Activated naive CD8-positive, alpha-beta T cell treated with anti-CD3 and anti-CD28 coated beads for 36 hours (primary cell): Measurements from ENCODE around the gene SREBF1. TPM values are rescaled to one million over a fixed set of nuclear protein-coding genes. Genes with fewer than 3 reads are reported as not detected.

Source experiments
- DNase-seq: peaks from one replicate; pipeline ENCODE4 v3.0.0; 2021
- H3K27ac Mint-ChIP-seq: one replicate; pipeline ENCODE4 v1.8.0; 2022; ENCODE audit warnings: mild to moderate bottlenecking, moderate library complexity, mixed read lengths
- H3K27me3 Mint-ChIP-seq: one replicate; pipeline ENCODE4 v1.8.0; 2022; ENCODE audit warnings: mild to moderate bottlenecking, mixed read lengths
- H3K36me3 Mint-ChIP-seq: one replicate; pipeline ENCODE4 v1.8.0; 2021; ENCODE audit warnings: mild to moderate bottlenecking, mixed read lengths
- H3K4me1 Mint-ChIP-seq: one replicate; pipeline ENCODE4 v1.8.0; 2021; ENCODE audit warnings: mixed read lengths
- H3K4me3 Mint-ChIP-seq: one replicate; pipeline ENCODE4 v1.8.0; 2022; ENCODE audit warnings: mild to moderate bottlenecking, moderate library complexity, mixed read lengths
- H3K9me3 Mint-ChIP-seq: one replicate; pipeline ENCODE4 v1.8.0; 2022; ENCODE audit warnings: mixed read lengths
- total RNA-seq, 2 experiments: library from RNA; stranded (reverse); gene quantifications; one replicate each; pipeline ENCODE4 v1.2.3, GENCODE V29; 2021

Gene SREBF1
- total RNA-seq: 100 to 1,000 TPM; 123 to 131 TPM

DNA sequence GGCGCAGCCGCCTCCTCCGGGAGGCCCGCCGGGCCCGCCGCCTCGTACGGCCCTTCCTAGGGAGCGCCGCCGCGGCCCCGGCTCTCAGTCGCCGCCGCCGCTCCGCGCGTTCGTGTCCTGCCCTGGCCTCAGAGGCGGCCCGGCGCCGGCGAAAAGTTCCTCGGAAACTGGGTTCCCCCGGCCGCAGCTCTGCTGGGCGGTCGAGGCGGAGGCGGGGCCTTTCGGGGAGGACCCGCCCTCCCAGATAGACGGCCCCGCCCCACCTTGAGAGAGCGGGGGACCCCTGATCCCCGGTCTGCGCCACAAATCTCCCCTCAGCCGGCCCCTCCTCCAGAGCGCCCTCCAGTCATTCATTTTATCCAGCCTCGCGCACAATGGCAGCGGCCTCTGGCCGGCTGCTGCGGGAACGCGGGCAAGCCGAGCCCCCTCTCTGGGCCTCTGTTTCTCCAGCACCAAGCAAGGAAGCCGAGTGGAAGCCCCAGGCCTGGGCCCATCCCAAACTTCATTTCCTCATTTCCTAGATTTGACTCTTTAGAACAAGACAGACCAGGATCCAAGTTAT is at the start of gene SREBF1:
Gene SREBF1 (minus strand): TSS at position 169 of the 562 bp plus-strand sequence. CDS start 169 bp downstream, outside the sequence.
- H3K4me3 Mint-ChIP-seq: peak within 1 kb of the TSS; percentile 96
- peak within 1 kb of the TSS; percentile 98 for H3K27ac Mint-ChIP-seq
- no peaks in the 10 kb centered on the region for H3K9me3 Mint-ChIP-seq
- H3K4me1 Mint-ChIP-seq: peaks cover 66% of the 10 kb centered on the region
- DNase-seq: peak; percentile 85
- peaks cover 5% of the 10 kb centered on the region for H3K27me3 Mint-ChIP-seq
- H3K36me3 Mint-ChIP-seq: peaks cover 31% of the 10 kb centered on the region

DNA sequence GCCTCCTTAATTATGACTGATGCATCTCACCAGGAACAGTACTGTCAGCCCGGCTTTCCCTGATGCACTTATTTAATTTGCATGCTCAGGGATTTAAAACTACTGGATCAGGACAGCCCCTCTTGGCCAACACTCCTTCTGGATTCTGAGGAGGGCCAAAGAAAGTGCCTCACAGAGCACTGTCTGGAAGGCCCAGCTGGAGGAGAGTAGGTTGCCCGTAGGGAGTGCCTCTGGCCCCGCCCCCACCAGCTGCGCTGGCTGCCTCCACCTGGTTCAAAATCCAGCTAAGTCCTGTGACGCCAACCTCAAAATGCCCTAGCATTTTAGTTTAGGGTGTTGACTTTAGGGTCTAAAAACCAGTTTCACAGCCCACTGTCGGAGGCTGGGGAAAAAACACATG is 49.4 kb upstream of the SREBF1 start:
- Mint-ChIP-seq H3K4me3 (no peak overlapping the region), H3K9me3 (no peaks in the 10 kb centered on the region), H3K27me3 (no peaks in the 10 kb centered on the region), H3K4me1 (peaks cover 1% of the 10 kb centered on the region), H3K36me3 (peaks cover 2% of the 10 kb centered on the region), H3K27ac (no peak overlapping the region)
- DNase-seq: no peak

DNA sequence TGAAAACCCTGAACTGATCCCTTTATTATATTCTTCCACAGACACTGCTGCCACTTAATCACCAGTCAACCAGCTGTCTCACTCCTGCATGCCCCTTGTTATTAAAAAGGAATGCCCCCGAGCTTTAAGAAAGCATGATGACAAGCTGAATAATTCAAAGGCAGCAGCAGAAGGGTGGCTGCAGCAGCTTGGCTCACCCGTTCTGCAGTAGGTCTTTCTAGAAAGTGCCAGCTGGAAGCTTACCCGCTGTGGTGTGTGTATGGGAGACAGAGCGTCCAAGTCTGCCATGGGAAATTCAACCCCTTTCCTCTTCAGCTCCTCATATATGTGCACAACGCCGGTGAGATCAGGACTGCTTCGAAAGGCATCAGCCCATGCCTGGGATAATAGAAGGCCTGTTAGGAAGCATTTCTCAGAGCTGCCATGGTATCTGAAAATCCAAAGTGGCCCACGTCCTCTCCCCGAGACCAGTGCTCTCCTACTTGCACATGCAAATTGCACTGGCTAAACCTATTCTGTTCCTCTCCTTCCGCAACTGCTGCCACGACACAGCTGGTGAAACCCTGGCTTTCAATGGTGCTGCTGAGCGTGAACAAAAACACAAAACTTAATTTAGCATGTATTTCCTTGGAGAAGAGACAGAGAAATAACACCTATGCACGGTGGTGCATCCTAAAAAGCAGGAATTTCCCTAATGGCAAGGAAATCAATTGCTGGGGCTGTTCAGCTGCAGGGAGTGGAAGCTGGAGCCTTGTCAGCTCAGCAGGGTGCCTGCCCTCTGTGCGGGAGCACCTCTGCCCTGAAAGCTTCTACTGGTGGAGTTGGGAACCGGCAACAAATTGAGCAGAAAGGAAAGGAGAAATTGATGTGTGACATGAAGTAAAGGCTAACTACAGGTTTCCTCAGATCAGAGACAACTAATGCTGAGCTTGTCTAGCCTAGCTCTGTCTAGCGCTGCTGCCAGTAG is 47.9 kb upstream of the SREBF1 start:
- DNase-seq: no peak
- H3K9me3 Mint-ChIP-seq: no peaks in the 10 kb centered on the region
- no peak overlapping the region for H3K4me3 Mint-ChIP-seq
- no peaks in the 10 kb centered on the region for H3K4me1 Mint-ChIP-seq
- no peak overlapping the region for H3K27ac Mint-ChIP-seq
- H3K27me3 Mint-ChIP-seq: no peaks in the 10 kb centered on the region
- no peaks in the 10 kb centered on the region for H3K36me3 Mint-ChIP-seq

- Mint-ChIP-seq H3K4me1 (no peaks in the 10 kb centered on the region), H3K27me3 (no peaks in the 10 kb centered on the region), H3K4me3 (no peak overlapping the region), H3K9me3 (no peaks in the 10 kb centered on the region), H3K36me3 (no peaks in the 10 kb centered on the region), H3K27ac (no peak overlapping the region)
- no peak for DNase-seq
Measured at GRCh38 chr17:17883801-17884200, 47.0 kb upstream of the SREBF1 start.

DNA sequence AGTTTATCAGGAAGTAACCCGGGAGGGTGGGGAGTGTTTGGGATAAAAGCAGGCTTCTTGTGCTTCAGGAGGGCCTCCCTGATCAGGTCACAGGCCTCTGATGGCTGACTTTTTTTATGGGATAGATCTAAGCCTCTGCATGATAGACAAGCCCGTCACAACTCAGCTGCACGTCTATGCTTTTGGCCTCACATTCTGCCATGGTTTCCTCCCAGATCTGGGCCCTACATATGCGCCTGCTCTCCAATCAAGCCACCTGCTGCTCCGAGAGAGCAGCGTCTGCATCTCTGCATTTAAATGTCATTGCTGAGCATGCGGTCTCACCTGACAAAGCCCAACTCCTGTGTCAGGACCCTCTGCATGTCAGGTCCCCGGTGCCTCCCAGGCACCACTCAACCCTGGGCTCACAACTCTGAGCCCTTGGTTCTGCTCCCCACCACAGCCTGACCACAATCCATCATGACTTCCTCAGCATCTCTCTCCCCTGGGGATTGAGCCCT is 45.3 kb upstream of the SREBF1 start:
- DNase-seq: no peak
- no peaks in the 10 kb centered on the region for H3K27me3 Mint-ChIP-seq
- no peak overlapping the region for H3K27ac Mint-ChIP-seq
- H3K4me3 Mint-ChIP-seq: no peak overlapping the region
- H3K36me3 Mint-ChIP-seq: no peaks in the 10 kb centered on the region
- no peaks in the 10 kb centered on the region for H3K9me3 Mint-ChIP-seq
- H3K4me1 Mint-ChIP-seq: no peaks in the 10 kb centered on the region

GRCh38 chr17:17880577-17881196 is 43.9 kb upstream of the SREBF1 start:
- no peaks in the 10 kb centered on the region for H3K9me3 Mint-ChIP-seq
- no peak for DNase-seq
- H3K36me3 Mint-ChIP-seq: peaks cover 1% of the 10 kb centered on the region
- H3K4me3 Mint-ChIP-seq: no peak overlapping the region
- no peaks in the 10 kb centered on the region for H3K27me3 Mint-ChIP-seq
- peak overlapping the region; percentile 16 for H3K27ac Mint-ChIP-seq
- H3K4me1 Mint-ChIP-seq: no peaks in the 10 kb centered on the region

DNA sequence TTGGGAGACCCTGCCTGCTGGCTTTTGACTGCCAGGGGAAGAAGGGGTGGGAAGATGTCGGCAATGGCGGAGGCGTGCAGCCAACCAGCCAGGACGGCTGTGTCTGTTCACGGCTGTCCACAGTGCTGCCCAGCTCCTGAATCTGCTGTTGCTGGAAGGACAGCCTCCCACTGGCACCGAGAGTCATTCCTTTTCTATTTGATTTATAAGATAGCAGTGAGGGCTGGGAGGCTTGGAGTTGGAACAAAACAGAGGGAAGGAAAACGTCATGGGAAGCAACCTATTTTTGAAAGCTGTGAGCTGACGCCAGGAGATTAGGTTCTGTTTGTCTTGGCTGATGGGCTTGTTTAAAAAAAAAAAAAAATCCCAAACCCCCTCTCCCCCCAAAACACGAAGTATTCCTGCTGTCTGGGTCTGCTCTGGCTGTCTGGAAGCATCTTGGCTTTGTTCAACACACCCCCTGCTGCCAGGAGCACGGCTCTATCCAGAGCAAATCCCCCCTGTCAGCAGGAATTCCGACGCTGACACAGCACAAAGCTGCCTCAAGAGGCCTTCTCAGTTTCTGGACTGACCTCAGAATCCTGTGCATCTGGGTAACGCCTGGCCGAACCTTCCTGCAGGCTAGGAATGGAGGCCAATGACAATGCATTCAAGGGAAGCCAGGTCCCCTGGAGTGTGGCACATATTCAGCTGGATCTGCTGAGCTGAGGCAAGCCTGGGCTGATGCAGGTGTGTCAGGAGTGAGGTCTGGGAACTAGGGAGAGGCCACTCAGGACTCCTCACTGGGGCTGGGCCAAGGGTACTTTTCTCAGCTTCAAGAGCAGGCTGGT is 41.0 kb upstream of the SREBF1 start:
- H3K27ac Mint-ChIP-seq: no peak overlapping the region
- peaks cover 1% of the 10 kb centered on the region for H3K36me3 Mint-ChIP-seq
- H3K9me3 Mint-ChIP-seq: no peaks in the 10 kb centered on the region
- H3K4me1 Mint-ChIP-seq: no peaks in the 10 kb centered on the region
- H3K4me3 Mint-ChIP-seq: no peak overlapping the region
- no peaks in the 10 kb centered on the region for H3K27me3 Mint-ChIP-seq
- no peak for DNase-seq

DNA sequence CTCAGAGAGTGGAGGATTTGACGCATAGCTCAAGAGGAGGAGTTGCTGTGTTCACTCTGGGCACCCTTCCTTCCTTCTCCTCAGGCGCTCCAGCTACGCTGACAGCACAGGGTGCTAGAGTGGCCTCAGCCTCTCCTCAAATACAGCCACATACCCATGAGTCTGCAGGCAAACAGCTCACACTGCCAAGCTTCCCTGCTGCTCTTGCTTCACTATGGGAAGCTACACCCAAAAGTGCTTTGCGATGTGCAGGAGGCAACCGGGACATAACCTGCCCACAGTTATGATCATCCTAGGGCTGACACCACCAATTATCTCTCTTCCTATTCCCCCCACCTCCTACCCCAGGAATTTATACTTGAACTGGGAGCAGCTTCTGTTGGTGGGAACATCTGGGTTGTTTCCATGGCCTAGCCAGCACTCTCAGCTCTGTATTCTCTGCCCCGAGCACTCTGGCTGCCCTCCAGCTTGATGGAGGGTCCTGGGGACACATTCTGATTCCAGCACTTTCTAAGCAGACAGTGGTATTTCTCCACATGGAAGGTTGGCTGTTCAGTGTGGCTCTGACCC is 40.3 kb upstream of the SREBF1 start:
- no peaks in the 10 kb centered on the region for H3K4me1 Mint-ChIP-seq
- H3K36me3 Mint-ChIP-seq: peaks cover 1% of the 10 kb centered on the region
- no peaks in the 10 kb centered on the region for H3K27me3 Mint-ChIP-seq
- DNase-seq: no peak
- no peak overlapping the region for H3K27ac Mint-ChIP-seq
- no peaks in the 10 kb centered on the region for H3K9me3 Mint-ChIP-seq
- no peak overlapping the region for H3K4me3 Mint-ChIP-seq

DNA sequence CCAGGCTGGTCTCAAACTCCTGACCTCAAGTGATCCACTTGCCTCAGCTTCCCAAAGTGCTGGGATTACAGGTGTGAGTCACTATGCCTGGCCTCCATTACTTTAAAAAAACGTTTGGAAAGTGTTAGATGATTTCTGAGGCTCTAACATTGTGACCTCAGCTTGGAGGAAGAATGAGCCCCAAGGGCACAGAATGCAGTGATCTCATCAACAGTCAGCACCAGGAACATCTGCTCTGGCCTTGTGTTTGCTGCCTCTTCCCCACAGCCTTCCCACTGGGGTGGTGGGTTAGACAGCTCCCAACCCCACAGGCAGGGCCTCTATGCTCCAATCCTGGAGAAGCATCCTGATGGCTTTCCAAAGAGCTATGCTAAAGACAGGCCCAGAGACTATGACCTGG is 37.7 kb upstream of the SREBF1 start:
- DNase-seq: no peak
- Mint-ChIP-seq H3K9me3 (no peaks in the 10 kb centered on the region), H3K36me3 (peaks cover 1% of the 10 kb centered on the region), H3K27me3 (no peaks in the 10 kb centered on the region), H3K4me1 (no peaks in the 10 kb centered on the region), H3K4me3 (no peak overlapping the region), H3K27ac (no peak overlapping the region)

DNA sequence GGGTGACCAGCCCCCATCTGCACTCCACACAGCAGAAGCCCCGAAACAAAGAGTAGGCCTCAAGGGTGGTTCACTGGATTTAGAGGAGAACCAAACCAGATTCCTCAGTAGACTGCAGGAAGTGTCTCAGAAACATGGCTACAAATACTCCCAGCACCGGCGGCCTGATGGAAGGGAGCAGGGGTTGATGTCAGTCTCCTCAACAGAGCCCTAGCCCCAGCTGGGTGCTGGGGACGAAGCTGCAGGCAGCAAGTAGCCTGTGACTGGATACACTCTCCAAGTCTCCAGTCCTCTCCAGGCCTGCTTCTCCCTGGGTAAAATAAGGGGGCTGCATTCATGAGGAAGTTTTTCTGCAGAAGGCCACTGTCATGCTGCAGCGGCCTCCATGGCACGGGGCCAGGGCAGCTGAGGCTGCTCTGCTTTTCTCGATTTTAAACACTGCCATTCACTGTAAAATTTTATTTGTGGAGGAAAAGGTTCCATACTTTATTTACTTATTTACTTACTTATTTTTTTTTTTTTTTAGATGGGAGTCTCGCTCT is 36.7 kb upstream of the SREBF1 start:
- no peak for DNase-seq
- Mint-ChIP-seq H3K9me3 (no peaks in the 10 kb centered on the region), H3K27me3 (no peaks in the 10 kb centered on the region), H3K4me3 (no peak overlapping the region), H3K4me1 (no peaks in the 10 kb centered on the region), H3K27ac (no peak overlapping the region), H3K36me3 (peaks cover 1% of the 10 kb centered on the region)

GRCh38 chr17:17872547-17873345 is 36.0 kb upstream of the SREBF1 start:
- H3K4me3 Mint-ChIP-seq: no peak overlapping the region
- H3K27me3 Mint-ChIP-seq: no peaks in the 10 kb centered on the region
- DNase-seq: no peak
- peaks cover 1% of the 10 kb centered on the region for H3K36me3 Mint-ChIP-seq
- H3K9me3 Mint-ChIP-seq: no peaks in the 10 kb centered on the region
- no peaks in the 10 kb centered on the region for H3K4me1 Mint-ChIP-seq
- no peak overlapping the region for H3K27ac Mint-ChIP-seq

- Mint-ChIP-seq H3K27ac (no peak overlapping the region), H3K27me3 (no peaks in the 10 kb centered on the region), H3K4me3 (no peak overlapping the region), H3K4me1 (no peaks in the 10 kb centered on the region), H3K36me3 (peaks cover 1% of the 10 kb centered on the region), H3K9me3 (no peaks in the 10 kb centered on the region)
- no peak for DNase-seq
Measured at GRCh38 chr17:17871913-17872312, 35.1 kb upstream of the SREBF1 start.

- H3K36me3 Mint-ChIP-seq: no peaks in the 10 kb centered on the region
- no peak for DNase-seq
- H3K27me3 Mint-ChIP-seq: no peaks in the 10 kb centered on the region
- no peaks in the 10 kb centered on the region for H3K4me1 Mint-ChIP-seq
- H3K9me3 Mint-ChIP-seq: no peaks in the 10 kb centered on the region
- H3K27ac Mint-ChIP-seq: no peak overlapping the region
- H3K4me3 Mint-ChIP-seq: no peak overlapping the region
Measured at GRCh38 chr17:17870247-17870646, 33.5 kb upstream of the SREBF1 start.
